ENCODE results near the gene GTPBP10. TPM values are rescaled to one million over a fixed set of nuclear protein-coding genes. Genes with fewer than 3 reads are reported as not detected.

Gene GTPBP10
- total and polyA plus RNA-seq, 2 of the 13 experiments (the other 11 are each of a cell fraction or from before 2014, with no cell fraction given), result 13.3 to 38.7 TPM

GRCh38 chr7:90402785-90403173 lies 56.3 kb downstream of the GTPBP10 start:
- no peaks in the 10 kb centered on the region; a peak in 1 of 5 replicates for H3K27me3 ChIP-seq (ENCODE audit: control insufficient read depth in 1 of 2, insufficient read depth in 2 of 2, low read length in 2 of 2)
- in situ Hi-C loops (cut with HindIII; ENCODE audit: extremely low pct_ligation_motif_present, low pct_unique_long_range_greater_than_20kb), result no loop called here
- intact Hi-C loops (cut with micrococcal nuclease; ENCODE audit: unreplicated experiment), result loop anchor here (1.0 to 10.0 kb wide), 2 partner anchors 56 to 138 kb away; partner anchors contain the start of gene GTPBP10
- no peaks in the 10 kb centered on the region for H3K9me3 ChIP-seq (ENCODE audit: low read length)
- DNase-seq (ENCODE audit: low spot score), result no peak
- TF ChIP-seq, protein P1, sequence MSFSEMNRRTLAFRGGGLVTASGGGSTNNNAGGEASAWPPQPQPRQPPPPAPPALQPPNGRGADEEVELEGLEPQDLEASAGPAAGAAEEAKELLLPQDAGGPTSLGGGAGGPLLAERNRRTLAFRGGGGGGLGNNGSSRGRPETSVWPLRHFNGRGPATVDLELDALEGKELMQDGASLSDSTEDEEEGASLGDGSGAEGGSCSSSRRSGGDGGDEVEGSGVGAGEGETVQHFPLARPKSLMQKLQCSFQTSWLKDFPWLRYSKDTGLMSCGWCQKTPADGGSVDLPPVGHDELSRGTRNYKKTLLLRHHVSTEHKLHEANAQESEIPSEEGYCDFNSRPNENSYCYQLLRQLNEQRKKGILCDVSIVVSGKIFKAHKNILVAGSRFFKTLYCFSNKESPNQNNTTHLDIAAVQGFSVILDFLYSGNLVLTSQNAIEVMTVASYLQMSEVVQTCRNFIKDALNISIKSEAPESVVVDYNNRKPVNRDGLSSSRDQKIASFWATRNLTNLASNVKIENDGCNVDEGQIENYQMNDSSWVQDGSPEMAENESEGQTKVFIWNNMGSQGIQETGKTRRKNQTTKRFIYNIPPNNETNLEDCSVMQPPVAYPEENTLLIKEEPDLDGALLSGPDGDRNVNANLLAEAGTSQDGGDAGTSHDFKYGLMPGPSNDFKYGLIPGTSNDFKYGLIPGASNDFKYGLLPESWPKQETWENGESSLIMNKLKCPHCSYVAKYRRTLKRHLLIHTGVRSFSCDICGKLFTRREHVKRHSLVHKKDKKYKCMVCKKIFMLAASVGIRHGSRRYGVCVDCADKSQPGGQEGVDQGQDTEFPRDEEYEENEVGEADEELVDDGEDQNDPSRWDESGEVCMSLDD (CRISPR knock-in tag; IDR thresholded peaks at IDR 0.05; ENCODE audit: borderline replicate concordance), result 0 out of 2 replicates have a peak, but pooled peaks have one; percentile 3
- TF ChIP-seq RCOR2 (CRISPR knock-in tag; IDR thresholded peaks at IDR 0.05) (0 out of 2 replicates have a peak, but pooled peaks have one; percentile 3), STAG1 (CRISPR knock-in tag; IDR thresholded peaks at IDR 0.05) (0 out of 2 replicates have a peak, but pooled peaks have one; percentile 1), HNRNPK (IDR thresholded peaks at IDR 0.05; ENCODE audit: low read depth, low read length, poor library complexity, severe bottlenecking) (no peak)
- no peak for FAIRE-seq
- no peak for ATAC-seq
- CTCF ChIA-PET (ENCODE audit: low intra/inter-chr PET ratio, low total read pairs), result no interaction called here
- no TSS peak for BruUV-seq (replicated peaks)
- WGBS (ENCODE audit: low lambda C conversion rate), result 5% methylated on average over 1 of the region's 1 CpG
- peak overlapping the region; percentile 85 for H3K4me2 ChIP-seq (ENCODE audit: low read depth, low read length)
- peak overlapping the region; percentile 83 for H3K27ac ChIP-seq (ENCODE audit: extremely low read length, insufficient read depth, low read length)
- peak overlapping the region; percentile 67 for H2AFZ ChIP-seq (ENCODE audit: low read length)
- H3K79me2 ChIP-seq (ENCODE audit: insufficient read depth, low read length), result peaks cover 21% of the 10 kb centered on the region
- peak overlapping the region; percentile 67 to 78 (median 68) for H3K4me3 ChIP-seq (replicated peaks in 1 of 3; ENCODE audit: insufficient read depth in 1 of 3, low read depth in 2 of 3, low read length in 3 of 3)
- H3K36me3 ChIP-seq (replicated peaks in 1 of 2; ENCODE audit: control insufficient read depth in 1 of 2, insufficient read depth in 2 of 2, low read length in 2 of 2), result peaks cover 4 to 6% of the 10 kb centered on the region in 2 experiments; a peak in 2 of 5 replicates
- H3K9ac ChIP-seq (ENCODE audit: insufficient read depth, low read depth, low read length), result peak overlapping the region; percentile 79
- POLR2A ChIA-PET, result interaction anchor here (1.1 kb wide), 1 partner anchor 14 kb away, joined by 3 read pairs; no protein-coding TSS in a partner anchor
- no peaks in the 10 kb centered on the region for H4K20me1 ChIP-seq (ENCODE audit: insufficient read depth, low read length)
- H3K4me1 ChIP-seq (ENCODE audit: insufficient read depth, low read length), result peaks cover 36% of the 10 kb centered on the region
